SKM-1 (cell line): ENCODE data around the gene ID2.

Experiments
- DNase-seq: peaks from one replicate; lab custom pipeline; 2025; ENCODE audit not compliant: unreplicated experiment; lab: John Stamatoyannopoulos, UW

The ID2 gene

GRCh38 chr2:8682719-8683667 is 1.1 kb downstream of the ID2 start:
- peak; percentile 27 for DNase-seq

- peak; percentile 42 for DNase-seq
Observed at GRCh38 chr2:8684540-8684877, 2.7 kb downstream of the ID2 start.

GRCh38 chr2:8684878-8685696 is 3.2 kb downstream of the ID2 start:
- no peak for DNase-seq

GRCh38 chr2:8685697-8686358 is 4.0 kb downstream of the ID2 start:
- peak; percentile 19 for DNase-seq

- DNase-seq, result no peak
Observed at GRCh38 chr2:8691859-8692437, 10.1 kb downstream of the ID2 start.

- no peak for DNase-seq
Observed at GRCh38 chr2:8692783-8693156, 10.9 kb downstream of the ID2 start.

GRCh38 chr2:8693157-8693821 is 11.4 kb downstream of the ID2 start:
- no peak for DNase-seq

- DNase-seq, result no peak
Observed at GRCh38 chr2:8694737-8695136, 12.9 kb downstream of the ID2 start.

GRCh38 chr2:8697190-8697589 is 15.3 kb downstream of the ID2 start:
- DNase-seq, result no peak

- DNase-seq, result no peak
Observed at GRCh38 chr2:8699839-8700238, 18.0 kb downstream of the ID2 start.

- no peak for DNase-seq
Observed at GRCh38 chr2:8701681-8702379, 20.0 kb downstream of the ID2 start.

GRCh38 chr2:8704906-8705305 is 23.1 kb downstream of the ID2 start:
- DNase-seq, result no peak

GRCh38 chr2:8709611-8710010 is 27.8 kb downstream of the ID2 start:
- DNase-seq, result no peak

- DNase-seq, result no peak
Observed at GRCh38 chr2:8710951-8711350, 29.1 kb downstream of the ID2 start.

GRCh38 chr2:8714283-8714682 is 32.4 kb downstream of the ID2 start:
- no peak for DNase-seq

- DNase-seq, result no peak
Observed at GRCh38 chr2:8714971-8715370, 33.1 kb downstream of the ID2 start.

- no peak for DNase-seq
Observed at GRCh38 chr2:8719528-8719927, 37.7 kb downstream of the ID2 start.

- DNase-seq, result no peak
Observed at GRCh38 chr2:8720741-8721140, 38.9 kb downstream of the ID2 start.

- no peak for DNase-seq
Observed at GRCh38 chr2:8721410-8721809, 39.6 kb downstream of the ID2 start.

- DNase-seq, result no peak
Observed at GRCh38 chr2:8722986-8723385, 41.1 kb downstream of the ID2 start.
